Kidney capillary endothelial cell (primary cell): ENCODE data around the gene KPNB1.

Experiments used
- DNase-seq: peaks from one replicate; pipeline ENCODE4 v3.0.0-alpha.2; 2018; ENCODE audit warnings: low spot score

Gene KPNB1

DNA sequence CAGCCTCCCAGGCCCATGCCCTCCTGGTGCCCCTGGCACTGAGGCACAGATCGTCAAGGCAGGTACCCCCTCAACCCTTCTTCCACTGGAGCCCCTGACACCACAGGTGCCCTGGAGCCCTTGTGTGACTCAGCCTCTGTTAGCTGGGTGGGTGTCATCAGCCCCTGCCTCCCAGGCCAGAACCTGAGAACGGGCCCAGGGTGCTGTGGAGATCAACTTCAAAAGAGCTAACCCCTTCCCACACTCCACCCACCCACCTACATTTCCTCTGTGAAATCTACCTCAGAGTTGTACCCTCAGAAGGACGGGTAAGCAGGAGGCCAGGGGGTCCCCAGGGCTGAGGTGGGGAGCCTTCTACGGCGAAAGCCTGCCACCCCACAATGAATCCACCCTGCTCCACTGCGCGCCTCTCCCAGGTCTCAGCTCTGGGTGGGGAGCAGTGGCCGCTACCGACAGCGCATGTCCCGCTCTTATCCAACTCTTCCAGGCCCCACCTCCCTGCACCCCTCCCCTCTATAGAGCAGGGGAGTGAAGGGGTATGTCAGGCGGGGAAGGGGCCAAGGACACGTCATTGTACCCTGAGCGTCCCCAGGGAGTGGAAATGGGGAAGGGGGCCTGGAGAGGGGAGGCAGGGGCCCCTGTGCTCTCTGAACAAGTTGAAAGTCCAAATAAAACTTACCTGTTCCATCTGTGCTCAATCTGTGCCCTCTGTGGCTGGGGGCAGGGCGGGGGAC, 61.8 kb downstream of the KPNB1 start:
- no peak for DNase-seq

DNA sequence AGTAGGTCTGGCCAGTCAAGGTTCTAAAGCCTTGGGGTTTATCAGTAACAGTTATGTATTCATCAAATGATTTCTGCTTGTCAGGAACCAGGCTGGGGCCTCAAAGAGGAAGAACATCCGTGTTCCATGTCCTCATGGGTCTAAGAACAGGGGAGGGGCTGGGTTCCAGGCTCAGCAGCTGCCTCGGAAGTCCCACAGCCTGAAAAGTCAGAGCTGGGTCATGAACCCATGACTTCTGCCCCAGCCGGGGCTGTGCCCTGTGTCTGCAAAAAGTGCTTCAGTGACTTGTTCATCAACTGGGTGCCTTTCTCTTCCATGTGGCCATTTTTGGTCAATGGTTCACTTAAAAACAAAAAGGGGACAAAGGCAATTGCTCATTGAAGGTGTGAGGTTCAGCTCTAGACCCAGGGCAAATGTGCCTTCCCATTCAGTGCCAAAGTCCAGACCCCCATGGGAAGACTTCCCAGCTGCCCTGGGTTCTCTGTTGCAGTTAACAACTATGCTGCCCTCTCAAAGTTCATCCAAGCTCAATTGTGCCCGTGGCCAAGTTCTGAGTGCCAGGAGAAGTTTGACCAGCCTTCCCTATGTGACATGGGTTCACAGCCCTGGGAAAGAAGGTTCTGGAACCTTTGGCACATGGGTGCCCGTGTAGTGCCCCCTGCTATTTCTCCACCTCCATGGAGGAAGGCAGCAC, 62.8 kb downstream of the KPNB1 start:
- no peak for DNase-seq

DNA sequence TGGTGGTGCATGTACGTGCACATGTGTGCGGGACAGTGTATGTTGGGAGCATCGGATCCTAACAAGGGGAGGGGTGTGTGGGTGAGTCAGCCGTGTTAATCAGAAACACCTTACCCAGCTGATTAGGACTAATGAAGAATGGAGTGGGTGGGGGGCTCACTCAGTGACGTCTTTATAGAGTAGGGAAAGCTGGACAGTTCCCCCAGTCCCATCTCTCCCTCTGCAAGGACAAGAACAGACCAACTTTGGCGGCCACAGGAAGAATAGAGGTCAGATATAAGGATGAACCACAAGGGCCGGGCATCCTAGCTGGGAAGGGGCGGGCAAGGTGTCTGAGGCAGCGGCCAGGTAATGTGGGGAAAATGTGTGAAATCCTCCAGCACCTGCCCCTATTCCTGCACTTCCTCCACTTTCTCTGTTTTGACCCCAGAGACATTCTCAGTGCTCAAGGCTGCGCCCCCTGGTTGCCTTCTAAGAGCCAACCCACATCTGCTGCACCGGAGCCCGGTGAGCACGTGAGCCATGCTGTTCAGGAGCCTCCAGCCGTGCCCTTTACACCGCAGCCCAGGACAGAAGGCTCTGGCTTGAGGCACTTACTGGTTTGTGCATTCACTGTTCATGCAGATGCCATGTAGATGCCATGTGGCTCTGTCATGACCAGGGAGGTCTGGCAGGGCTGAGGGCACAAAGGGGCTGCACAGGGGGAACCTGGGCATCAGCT, 64.4 kb downstream of the KPNB1 start:
- DNase-seq: no peak

DNA sequence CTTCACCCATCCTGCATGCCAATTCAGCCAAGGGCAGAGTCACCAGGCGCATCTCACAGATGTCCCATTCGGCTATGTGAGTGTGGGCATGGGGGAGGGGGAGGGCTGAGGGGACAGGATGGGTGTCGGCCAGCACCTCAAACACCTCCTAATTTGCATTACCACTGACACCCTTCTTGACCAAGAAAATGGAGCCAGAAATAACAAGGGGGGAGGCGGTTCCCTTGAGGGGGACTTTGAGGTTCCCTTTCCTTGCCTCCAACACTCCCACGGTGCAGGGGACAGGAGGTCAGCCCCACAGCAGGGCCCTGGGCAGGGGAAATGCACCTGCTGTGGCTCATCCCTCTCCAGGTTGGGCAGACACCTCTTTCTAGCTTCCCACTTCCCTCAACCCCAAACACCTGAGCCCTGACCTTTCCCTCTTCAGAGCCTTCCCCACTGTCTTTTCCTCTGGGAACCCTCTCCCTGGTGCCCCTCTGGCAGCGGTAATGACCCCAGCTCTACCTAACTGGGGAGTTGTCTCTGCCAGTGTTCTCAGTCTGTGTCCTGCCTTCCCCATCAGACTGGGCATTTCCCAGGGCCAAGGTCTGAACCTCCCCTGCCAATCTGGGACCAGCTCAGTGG, 65.2 kb downstream of the KPNB1 start:
- no peak for DNase-seq

DNA sequence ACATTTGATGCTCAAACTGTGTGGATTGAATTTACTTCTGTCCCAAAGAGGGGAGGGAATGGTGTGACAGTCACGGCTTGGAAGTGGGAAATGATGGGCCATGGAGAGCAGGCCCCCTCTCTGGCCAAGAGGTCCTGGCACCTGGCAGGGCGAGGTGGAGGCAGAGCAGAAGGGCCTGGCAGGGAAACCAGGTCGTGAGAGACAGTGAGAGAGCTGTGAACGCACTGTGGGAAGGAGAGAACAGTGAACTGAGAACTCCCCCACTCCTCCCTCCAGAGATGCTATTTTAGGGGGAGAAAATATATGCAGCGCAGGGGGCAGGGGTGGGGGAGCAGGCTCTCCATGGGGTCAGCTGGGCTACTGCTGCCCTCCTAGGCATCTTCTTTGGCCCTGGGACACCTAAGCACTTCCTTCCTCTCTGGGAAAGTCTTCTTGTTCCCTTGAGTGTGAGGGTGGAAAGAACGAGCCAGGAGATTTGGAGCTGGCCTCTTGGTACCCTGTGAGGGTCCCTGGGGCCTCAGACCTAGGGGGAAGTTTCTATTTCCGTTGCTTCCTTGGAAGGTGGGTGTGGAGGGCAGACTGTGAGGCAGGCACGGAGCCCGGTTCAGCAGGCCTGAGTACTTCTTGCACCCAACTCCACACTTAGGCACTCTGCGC, 66.1 kb downstream of the KPNB1 start:
- DNase-seq: no peak

DNA sequence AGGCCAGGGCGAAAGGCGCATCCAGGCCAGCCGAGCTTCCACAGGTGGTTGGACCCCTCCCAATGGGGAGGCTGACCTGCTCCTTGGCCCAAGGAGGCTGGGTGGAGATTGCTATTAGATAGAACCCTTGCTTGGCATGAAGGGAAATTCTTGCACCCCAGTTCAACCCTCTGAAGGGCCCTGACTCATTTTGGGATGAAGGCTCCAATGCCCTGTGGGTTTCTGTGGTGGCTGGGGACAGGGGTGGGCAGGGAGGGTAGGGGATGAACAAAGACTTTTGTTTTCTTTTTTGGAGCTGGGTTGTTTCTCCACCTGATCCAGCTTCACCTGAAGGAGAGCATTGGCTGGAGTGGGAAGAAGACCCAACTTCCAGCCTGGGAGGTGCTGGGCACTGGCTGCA, 66.7 kb downstream of the KPNB1 start:
- DNase-seq: no peak

DNA sequence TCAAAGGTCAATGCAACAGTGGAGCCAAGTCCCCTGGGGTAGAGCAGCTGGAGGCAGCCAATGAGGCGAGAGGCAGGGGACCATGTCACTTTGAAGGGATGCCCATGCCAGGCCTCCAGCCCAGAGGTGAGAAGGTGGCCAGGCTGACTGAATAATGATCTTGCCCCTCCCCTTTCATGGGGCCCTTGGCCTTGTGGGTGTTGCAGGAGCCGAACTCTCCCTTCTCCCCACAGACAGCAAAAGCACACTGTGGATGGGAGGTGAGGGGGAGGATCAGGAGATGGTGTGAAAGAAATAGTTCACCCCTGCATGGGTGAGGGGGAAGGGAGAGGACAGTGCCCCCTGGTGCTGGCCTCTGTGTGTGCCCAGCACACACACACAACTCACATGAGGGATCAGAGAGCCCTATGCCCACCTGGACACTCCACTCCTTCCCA, 67.6 kb downstream of the KPNB1 start:
- DNase-seq: no peak

DNA sequence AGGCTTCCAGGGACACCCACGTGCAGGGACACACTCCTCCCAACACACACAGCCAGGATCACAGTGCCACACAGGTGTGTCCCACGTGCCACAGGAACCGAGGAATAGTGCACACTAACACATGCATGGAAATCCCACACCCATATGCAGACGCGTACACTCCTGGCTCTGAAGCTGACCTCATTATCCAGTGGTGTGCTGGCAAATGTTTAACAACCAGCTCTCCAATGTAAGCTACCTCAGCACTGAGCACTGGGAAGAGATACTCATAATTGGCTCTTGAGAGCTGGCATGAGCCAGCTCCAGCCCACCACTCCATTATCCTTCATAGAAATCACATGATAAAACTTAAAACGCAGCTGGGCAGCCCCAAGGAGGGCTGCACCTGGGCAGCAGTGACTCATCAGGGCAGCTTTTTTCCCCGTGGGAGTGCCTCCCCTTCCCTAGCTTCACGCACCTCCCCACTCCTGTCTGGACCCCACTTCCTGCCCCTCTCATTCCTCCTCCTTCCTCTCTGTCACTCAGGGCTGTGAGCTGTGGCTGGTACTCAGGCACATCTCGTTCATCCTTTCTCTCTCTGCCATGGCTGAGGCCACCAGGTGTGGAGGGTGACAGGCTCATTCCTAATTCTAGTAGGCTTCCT, 68.4 kb downstream of the KPNB1 start:
- DNase-seq: no peak

DNA sequence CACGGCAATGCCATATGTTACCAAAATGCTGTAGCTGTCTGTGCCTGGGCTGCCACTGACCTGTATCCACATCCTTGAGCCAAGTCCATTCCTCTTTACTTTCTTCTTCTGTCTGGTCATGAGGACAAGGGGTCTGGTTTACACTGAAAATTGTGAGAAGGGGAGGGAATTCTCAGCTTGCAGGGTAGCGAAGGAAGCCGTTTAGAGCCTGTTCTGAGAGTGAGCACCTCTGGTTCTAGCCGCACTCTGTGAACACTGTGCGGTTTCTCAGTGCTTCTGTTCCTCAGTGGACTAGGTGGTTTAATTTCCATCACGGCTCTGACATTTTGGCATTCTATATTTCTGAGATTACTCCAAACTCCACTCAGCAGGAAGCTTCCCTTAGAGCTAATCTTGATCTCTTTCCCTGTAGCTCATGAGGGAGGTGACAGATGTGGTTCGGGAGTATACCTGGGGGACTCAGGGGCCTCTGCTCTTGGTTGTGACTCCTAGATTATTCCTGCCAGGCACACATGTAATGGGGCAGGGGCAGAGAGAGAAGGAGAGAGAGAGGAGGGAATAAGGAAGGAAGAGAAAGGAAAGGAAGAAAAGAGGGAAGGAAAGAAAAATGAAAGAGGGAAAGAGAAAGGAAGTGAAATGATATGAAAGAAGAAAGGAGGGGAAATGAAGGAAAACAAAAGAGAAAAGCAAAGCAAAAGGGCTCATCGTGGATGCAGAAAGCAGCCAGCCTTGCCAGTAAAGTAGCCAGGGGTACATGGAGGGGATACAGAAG, 69.1 kb downstream of the KPNB1 start:
- no peak for DNase-seq

DNA sequence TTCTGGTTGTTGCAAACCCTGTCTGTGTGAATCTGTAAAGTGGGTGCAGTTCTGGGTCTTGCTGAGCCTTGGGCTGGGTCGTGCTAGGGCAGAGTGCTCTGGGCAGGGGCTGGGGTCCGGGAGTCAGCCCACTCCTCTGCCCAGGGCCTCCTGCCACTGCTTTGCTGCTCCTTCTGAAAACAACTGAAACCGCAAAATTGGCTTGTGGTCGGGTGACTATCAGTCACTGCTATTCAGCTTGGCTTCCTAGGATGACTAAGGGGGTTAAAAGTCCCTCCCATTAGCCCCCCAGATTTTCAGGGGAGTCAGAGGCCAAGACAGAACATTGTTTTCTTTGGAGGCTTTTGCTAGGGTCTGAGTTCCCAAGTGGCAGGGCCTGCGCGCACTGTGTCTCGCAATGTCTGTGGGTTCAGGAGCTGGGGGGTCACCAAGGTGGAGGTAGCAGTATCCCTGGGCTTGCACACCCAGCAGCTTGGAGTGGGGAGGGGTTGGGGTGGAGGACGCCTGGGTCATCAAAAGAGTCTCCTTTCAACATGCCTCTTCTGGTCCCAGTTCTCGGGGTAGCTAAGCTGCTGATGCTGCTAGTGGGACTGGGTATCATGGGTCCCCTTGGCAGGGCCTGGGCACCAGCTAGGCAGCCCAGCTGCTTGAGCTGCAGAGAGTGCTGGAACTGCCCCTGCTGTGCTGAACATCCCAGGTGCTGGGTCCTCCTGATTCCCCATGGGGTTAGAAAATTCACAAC, 69.9 kb downstream of the KPNB1 start:
- no peak for DNase-seq

DNA sequence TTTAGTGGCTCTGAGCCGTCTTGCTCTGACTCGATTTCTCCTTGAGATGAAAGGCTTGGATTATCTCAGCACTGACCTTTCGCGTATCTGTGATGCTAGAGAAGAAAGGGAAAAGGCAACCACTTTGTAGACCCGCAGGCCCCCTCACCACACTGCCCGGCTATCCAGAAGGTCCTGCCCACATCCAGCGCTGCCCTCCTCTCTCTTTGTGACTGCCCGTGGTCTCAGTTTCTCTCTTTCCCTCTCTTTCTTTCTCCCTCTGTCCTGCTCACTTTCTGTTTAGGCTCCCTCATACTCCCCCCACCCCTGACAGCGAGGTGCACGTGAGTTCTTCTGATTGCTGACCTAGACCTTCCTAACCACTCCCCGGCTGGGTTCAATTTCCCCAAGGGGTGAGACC, 70.5 kb downstream of the KPNB1 start:
- no peak for DNase-seq

DNA sequence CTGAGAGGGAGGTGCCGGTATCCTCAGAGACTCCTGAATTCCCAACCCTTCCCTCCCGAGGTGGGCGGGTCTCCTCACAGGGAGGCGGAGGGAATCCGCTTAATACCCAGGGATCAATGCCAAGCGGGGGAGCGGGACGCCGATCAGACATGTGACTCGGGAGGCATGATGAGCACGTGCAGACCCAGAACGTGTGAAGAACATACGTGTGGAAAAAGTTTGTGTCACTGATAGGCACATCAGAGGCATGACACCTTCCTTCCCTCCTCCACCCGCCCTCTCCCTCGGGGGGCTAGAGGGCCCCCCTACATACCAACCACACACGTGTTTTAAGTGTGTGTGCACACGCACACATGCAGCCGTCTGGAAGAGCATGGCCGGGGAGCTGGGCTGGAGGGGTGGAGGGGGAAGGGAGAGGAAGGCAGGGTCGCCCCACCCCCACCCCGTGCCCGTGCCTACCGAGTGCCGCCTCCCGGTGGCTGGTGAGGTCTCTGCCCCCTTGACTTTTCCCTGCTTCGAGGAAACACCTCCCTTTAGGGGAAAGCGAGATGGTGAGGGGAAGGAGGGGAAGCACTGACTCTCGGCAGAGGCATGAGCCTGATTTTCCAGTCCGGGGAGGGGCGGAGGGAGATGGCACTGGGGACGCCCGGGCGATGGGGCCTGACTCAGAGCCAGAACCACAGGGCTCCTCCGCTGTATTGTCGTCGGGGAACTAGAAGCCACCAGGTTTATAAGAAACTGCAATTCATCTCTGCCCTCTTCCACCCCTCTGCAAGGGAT, 71.2 kb downstream of the KPNB1 start:
- DNase-seq: no peak

DNA sequence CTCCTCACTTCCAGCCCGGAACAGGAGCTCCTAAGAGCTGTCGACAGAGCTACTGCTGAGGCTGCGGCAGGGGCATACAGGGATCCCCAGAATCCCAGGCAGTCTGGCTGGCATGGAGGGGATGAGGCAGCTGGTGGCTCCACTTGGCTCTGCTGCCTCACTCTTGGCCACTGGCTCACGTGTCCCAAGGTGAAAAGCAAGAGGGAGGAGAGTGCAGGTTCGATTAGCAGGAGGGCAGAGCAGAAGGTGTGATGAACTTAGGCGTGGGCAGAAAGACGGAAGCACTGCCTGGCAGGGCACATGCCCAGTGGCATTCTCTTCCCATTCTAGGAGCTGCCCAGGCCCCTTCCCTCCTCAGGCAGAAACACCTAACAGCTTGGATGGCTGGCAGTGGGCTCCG, 72.0 kb downstream of the KPNB1 start:
- DNase-seq: no peak

DNA sequence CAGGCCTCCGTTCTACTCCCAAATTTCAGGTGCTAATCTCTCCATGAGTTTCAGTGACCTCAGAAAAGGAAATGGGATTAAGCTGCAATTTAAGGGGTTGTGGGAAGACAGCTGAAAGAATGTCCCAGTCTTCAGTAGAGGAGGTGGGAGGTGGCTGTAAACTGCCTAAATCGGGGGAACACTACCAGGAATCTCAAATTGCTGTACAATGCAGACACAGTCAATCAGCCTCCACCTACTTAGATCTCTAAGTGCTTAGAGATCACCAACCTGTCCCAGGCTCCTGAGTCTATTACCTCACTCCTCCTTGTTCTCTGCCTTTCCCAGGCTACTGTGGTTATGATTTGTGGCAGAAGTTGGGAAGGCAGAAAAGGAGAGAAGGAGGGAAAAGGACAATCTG, 75.0 kb downstream of the KPNB1 start:
- no peak for DNase-seq

DNA sequence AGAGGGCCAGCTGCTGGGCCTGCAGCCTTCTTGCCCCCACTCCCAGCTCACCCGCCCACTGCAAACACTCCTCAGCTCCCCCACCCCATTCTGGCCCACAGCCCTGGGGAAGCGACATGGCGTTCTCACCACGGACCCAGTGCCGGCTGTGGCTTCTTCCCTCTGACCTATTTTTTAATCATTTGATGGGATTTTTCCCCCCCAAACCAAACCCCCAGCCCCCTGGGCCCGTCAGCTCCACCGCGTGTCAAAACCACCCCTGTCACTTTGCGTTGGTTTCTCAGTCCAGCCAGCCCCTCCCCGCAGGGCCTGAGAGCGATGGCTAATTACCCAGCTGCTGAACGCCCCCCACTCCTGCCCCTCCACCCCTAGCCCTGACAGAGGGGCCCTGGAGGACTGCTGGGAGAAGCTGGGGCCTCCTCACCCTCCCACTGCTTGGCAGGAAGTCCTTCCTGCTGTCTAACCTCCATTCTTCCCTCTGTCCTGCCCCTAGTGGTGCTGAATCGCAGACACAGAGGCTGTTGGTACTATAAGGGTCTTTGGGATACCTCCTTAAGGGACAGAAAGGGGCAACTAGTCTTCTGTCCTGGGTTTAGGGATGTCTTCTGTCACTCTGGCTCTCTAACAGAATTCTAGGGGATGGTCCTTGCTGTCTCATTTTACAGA, 75.9 kb downstream of the KPNB1 start:
- DNase-seq: no peak

DNA sequence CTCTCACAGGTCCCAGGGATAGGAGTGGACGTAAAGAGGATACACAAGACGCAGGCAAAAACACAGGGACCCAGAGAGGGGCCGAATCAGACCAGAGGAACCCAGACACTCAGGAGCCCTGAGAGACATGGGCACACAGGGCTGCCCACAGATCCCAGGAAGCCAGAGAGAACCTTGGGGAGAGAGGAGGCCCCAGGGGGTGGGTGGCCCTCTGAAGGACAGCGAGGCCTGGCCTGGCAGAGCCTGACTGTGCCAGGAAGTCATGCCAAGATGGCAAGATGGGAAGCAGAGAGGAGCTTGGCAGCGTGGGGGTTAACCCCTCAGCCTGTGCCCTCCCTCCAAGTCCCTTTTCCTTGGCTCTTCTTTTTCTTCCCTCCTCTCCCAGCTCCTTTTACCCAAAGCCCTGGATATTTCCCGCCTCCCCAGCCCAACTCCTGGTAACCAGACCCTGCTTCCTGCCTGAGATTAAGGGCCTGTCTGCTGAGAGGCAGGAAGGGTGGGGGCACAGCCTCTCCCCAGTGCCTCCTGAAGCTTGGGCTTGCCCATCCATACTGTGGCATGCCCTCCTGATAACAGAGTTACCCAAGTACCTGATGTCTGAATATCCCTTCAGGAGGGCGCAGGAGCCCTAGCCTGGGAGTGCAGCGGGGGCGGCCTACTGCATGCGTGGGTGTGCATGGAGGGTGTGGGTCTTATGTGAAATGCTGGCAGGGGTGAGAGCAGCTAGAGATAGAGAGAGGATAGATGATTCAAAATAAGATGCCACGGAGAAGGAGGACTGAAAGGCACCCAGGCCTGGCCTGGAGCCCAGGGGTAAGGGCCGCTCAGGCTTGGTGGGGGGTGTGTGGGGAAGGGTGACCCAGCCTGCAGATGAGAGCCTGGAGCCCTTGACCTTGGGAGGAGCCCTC, 77.3 kb downstream of the KPNB1 start:
- no peak for DNase-seq

DNA sequence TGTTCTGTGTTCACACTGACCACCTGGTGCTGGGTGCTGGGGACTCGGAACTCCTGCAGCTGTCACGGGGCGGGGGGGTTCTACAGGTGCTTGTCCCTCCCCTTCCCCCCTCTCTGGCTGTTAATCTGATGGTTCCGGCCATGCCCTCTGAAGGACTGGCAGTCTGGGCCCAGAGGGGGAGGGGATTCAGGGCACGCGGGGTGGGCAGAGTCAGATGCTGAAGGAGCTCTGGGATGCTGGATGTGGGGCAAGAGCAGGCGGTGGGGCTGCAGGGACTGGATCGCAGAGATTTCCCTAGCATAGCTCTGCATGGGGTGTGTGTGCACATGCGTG, 78.0 kb downstream of the KPNB1 start:
- DNase-seq: no peak
